NCI-H2107 treated with DMSO at 0.1 percent for 48 hours (cell line): ENCODE data around the gene NRARP.

Experiments used
- DNase-seq: peaks from one replicate; lab custom pipeline; 2025; ENCODE audit not compliant: unreplicated experiment; lab: John Stamatoyannopoulos, UW

NRARP gene

DNA sequence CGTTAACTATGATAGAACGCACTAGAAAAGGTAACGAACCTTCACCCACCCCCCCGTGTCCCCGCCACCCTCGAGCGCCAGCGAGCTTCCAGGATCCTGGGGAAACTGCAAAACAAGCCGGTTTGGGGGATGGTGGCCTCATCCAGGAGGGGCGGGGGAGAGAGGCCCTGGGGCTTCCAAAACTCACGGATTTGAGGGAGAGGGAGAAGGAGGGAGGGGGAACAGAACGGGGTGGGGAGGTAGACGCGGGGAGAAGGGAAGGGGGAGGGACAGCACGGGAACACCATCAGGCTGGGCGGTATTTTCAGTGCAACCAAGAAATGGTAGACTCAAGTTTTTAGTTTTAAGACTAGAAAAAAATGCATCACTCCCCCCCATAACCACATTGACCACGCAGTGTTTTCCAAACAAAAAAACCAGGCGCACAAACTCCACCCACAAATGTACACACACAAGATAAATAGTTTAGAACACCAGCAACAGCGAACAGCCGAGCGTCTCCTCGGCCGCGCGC is 1.4 kb downstream of the NRARP start:
- no peak for DNase-seq

DNA sequence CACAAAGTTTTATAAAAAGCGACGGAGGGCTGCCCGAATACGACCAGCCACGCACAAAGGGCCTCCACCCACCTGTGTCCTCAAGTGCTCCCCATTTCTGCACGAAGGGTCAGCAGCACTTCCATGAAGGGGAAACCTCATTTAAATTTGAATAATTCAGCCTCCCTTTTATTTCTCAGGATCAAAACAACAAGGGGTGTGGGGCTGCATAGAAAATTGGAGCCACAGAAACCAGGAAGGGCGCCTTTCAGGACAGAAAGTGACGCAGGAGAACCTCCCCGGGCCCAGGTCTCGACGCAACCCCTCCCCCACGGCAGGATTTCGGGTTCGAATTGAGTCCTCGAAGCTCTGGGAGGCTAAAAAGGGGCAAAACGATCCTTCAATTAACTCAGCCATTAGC is 2.1 kb downstream of the NRARP start:
- no peak for DNase-seq

DNA sequence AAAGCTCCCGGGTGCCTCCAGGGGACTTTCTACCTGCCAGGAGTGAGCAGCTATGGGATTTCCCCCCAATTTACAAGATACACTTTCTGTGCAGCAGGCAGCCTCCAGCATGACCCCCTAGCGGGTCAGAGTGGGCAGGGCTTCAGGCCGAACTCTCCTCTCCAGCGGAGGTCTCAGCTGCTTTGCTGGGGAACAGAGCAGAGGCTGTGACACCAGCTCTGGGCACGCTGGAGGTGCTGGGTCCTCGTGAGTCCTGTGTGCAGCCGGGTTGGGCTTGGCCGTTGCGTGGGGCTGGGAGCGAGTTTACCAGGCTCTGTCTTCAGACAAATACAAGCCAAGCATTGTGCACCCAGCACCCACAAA is 2.9 kb downstream of the NRARP start:
- DNase-seq = no peak

DNA sequence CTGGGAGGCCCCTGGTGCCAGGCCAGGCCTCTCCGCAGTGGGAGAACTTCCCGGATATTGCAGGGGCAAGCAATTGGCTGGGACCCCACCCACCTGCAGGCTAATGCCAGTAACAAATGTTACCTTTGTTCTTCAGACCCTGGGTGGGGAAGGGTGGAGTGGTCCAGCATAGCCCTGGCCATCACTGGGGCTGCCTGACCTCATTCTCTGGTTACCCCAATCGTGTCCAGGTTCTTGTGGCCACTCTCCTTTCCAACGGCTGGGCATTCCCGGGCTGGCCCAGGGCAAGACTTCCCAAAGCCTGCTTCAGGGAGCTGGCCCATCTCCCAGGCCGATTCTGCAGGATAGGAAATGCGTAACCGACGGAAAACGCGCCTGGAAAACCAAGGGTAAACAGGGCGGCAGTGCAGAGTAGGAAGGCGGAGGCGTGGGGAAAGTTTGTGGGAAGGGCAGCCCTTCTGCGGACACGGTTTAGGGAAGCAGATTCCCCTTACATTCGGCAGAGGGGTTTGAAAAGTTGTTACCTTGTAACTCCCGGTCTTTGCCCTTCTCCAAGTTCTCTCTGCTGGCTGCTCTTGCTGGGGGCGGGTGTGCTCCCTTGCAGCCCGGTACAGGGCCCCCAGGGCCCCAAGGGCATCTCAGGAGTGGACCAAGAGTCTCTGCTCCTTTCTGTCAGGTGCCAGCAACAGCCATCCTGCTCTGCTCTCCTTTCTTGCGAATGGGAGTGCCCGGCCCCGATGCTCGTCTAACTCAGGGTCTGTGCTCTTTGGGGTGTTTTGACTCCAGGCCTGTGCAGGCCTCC is 3.5 kb downstream of the NRARP start:
- no peak for DNase-seq

DNA sequence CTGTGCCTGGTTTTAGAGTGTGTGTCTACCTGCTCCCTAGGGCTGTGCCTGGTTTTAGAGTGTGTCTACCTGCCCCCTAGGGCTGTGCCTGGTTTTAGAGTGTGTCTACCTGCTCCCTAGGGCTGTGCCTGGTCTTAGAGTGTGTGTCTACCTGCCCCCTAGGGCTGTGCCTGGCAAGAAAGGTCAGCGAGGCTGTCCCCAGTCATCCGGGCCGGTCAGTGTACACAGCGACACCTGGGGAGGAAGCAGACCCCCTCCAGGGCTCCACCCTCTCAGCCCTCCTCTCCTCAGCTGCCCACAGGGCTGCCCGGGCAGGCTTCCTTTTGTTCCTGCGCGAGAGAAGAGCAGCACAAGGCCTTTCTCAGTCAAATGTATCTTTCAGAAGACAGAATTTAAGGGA is 4.1 kb downstream of the NRARP start:
- no peak for DNase-seq

DNA sequence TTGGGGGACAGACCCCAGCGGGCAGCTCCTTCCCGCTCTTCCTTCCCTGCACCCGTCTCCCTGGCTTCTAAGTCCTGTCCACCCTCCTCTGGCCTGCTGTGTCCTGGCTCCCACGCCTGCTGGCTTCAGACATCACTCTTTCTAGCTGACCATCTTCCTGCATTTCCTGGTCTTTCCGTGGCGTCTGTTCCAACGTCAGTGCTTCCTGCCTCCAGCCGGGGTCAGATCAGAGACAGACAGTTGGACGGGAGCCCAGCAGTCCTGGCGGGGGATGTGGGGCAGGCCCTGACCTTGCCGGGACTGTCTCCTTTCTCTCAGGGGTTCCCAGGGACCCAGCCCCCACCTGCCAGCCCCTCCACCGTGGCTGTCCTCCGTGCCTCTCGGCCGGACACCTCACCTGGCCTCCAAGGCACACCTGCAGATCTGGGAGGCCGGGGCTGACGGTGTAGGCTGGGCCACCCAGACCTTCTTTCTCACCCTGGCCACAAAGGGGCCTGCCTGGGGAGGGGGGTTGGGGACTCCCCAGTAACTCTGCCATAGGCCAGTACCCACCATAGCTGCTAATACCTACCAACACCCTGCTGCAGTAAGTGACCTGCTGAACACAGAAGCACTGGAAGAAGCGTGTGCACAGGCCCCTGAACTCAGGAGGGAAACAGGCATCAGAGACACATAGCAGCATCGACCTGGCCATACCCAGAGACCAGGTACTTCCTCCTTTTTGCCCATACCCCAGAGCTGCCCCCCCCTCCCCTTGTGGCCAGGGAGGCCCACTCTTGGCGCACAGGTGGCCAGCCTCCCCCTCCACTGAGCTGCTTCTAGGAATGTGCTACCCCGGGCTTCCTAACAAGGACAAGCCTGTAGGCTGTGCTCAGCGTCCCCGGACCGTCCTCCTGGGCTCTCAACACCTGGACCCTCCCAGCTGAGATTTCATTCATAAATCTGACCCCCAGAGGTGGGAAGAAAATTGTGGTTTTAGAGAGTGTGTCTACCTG is 5.1 kb downstream of the NRARP start:
- no peak for DNase-seq

DNA sequence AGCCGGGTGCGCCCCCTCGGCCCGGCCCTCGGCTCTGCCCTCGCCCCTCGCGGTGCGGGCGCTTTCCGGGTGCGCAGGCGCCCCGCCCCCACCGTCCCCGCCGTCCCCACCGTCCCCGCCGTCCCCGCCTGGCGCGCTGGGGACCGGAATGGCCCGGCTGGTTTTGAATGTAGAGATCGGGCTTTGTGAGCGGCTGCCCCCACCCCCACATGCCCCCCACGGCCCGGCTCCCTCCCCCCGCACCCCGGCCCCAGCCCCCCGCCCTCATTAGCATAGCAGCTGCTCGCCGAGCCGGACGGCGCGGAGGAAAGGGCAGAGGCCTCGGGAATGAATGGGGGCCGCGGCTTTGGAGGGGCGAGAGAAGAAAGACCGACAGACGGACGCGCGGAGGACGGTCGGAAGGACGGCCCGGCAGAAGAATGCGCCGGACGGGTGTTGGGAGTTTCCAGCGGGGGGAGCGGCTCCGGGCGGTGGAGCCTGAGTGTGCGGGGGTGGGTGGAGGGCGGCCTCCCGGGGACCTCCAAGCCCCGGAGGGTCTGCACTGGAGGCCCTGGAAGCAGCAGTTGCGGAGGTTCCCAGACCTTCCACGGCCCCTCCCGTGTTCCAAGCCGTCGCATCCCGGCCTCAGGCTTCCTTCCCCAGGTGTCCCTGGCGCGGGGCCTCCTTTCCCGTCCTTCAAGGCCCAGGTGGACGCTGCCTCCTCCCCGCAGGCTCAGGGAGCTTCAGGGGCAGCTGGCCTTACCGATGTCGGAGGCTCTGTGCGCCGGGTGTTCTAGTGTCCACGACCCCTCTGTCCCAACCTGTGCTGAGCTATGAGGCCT is 6.0 kb downstream of the NRARP start:
- no peak for DNase-seq

DNA sequence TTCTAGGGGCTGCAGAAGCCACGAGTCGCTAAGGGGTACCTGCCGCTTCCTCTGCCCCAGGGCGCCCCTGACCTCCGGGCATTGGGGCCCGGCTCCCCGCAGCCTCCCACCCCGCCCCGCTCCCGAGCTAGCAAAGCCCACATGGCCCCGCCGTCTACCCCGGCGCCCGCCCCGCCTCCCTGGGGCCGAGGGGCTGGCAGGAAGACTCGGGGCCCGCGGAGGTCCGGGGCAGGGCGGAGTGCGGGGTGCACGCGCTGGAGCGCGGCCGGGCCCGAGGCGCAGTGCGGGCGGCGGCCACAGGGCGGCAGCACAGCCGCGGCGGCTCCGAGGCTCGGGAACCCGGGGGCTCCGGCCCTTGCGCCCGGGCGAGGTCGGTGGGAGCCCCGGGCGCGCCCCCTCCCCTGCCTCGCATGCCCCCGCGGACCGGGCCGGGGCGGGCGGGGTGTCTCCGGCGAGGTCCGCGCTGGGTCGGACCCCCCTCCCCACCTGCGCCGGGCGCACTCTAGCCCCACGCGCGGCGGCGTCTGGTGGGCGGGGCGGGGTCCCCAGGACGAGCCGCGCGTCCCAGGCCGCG is 6.7 kb downstream of the NRARP start:
- DNase-seq = no peak

DNA sequence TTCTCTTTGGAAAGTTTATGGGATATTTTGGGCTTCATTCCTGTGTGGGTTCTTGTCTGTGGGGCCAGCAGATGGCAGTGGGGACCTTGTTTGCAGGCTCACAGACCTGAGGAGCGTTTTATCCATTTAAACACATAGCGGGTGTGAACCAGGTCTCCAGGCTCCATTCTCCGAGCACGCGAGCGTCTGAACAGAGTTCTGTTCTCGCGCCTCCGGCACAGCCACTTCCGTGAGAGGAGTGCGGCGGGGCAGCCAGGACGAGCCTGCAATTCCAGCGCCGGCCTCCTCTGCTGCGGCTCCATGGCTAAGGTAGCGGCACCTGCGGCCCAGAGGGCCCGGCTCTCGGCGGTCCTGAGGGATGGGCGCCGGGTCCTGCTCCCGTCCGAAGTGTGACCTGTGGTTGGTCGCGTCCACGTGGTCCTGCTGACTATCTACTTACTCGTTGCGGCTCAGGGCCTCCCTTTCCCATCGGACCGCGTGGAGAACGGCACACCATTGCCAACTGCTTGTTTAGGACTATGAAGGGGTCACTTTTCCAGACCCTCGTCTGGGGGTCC is 7.3 kb downstream of the NRARP start:
- no peak for DNase-seq

DNA sequence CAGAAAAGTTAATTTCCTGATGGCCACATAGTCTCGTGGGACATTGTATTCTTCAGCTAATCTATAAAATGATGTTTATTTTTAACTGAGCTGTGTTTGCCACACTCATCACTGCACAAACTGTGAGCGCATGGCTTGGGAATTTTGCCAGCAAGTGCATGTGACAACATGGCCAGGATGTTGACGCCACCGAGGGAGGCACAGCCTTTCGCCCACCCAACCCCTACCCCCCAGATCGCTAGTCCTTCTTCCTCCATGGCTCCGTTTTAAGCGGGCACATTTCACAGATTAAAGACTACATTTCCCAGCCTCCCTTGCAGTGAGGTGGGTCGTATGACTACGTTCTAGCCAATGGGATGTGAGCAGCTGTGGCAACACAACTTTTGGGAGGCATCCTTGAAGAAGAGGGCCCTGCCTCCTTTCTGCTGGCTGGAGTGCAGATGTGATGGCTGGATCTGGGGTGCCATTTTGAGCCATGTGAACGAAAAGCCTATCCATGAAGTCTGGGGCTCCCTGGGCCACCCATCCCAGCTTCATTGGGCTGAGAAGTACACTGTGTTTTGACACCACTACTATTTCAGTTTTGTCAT is 7.9 kb downstream of the NRARP start:
- no peak for DNase-seq

DNA sequence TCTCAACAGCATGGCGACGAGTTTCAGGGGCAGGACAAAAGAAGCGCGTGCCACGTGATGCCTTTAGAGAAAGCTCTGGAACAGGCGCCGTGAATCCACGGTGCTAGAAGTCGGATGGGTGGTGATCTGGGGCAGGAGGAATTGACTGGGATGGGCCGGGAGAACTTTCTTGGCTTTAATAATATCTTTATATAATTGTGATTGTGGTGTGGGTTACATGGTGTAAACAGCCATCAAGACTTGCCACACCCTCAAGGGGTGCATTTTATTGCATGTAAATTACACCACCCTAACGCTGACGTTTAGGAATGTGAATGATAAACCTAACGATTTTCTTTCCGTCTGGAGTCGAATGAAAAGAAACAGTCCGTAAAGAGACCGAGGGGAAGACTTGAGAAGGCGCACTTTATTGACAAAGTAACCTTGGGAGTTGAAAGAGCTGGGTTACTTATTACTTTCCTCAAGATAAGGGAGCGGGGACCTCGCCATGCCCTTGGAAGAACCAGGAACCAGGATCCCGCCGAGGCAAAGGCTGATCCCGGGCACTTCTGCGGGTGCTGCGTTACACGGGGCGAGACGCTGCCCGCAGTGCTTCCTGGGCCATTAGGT is 8.5 kb downstream of the NRARP start:
- DNase-seq = no peak

DNA sequence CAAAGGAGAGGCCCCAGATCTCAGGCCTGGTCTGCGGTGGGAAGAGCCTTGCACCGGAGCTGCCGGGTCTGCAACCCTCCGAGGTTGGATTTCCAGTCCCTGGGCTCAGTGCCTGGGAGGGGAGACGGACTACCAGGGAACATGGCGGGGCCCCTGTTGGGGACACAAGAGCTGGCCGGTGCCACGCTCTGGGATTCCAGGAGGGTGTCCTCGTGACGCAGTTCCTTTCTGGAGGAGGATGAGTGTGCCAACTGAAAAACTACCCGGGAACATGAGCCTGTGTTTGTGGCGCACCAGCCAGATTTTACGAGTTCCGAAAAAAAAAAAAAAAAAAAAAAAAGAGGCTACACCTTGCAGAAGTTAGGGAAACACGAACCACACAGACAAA is 9.0 kb downstream of the NRARP start:
- DNase-seq = no peak

DNA sequence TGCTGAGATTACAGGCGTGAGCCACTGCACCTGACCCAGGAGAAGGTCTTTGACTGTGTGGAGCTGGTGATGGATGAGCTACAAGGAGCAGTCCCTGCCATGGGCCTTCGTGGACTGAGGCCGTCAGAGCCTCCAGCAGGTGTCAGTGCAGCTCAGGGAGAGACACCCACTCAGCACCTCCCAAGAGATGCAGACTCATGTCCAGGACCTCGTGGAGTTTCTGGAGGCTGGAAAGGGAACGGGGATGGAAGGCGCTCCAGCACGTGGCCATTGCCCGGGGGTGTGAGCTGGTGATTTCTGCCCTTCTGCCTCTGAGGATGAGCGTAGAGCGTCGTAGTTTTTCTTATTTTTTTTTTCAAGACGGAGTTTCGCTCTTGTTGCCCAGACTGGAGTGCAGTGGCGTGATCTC is 15.1 kb downstream of the NRARP start:
- no peak for DNase-seq

DNA sequence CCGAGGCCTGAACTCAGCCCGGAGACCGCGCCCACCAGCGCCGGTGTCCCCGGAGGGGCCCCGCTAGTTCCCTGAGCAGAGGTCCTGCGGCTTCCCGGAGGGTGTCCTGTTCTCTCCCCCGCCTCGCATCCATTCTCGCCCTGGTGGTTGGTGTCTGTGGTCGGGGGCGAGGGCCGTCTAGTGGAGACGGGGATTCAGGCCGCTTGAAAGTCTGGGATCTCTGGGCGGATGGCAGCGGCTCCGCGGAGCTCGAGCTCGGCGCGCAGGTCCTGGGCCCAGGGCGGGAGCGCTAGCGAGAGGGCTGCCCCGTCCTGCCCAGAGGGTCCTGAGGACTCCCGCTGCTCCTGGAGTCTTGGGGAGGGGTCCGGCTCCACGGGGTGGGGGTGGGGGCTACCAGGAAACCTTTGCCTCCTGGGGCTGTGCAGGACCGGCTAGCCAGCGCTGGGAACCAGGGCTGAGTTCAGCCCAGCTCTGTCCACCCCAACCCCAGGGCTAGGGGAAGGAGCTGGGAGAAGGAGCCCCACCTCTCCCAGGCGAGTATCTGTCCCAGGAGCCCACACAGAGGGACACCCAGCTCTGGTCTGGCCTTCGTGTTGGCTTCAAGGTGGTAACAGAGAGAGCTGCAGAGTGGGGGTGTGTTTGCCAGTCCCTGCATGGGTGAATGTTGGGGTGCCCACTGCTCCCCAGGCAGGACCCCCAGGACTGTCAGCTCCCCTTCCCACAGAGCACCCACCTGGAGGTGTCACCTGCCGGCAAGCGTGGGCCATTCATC is 20.5 kb downstream of the NRARP start:
- no peak for DNase-seq

DNA sequence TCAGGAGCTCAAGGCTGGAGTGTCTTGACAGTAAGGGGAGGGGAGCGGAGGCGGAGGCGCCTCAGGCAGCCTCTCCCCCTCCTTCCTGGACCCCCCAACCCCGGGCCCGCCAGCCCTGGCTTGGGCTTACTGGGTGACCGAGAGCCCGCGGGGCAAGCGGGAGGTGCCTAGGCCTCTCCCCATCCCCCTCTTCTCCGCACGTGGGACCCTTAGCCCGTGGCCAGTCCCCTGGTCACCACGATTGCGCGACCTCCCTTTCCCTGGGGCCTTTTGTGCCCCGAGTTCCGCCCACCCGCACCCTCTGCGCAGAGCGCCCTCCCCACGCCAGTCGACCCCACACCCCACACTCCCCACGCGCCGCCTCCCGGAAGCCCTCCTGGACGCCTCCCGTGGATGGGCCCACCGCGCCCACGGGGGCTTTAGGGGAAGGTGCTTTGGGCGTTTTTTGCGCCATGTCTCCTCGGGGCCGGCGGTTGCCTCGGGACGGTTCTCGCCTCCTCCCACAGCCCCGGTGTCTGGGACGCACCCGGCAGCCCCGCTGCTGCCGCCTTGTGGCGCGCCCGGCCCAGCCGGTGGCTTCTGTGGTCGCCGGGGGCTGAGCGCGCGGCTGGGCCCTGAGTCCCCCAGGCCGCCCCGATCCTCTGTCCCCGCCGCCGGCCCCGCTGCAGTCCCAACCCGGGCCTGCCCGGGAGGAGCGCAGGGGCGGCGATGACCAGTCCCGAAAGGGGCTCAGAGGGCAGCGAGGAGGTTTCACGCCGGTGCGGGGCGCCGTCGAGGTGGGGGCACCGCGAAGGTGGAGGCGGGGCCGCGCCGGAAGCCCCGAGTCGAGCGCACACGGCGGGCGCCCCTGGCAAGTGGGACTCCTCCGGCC is 21.4 kb downstream of the NRARP start:
- DNase-seq = no peak

DNA sequence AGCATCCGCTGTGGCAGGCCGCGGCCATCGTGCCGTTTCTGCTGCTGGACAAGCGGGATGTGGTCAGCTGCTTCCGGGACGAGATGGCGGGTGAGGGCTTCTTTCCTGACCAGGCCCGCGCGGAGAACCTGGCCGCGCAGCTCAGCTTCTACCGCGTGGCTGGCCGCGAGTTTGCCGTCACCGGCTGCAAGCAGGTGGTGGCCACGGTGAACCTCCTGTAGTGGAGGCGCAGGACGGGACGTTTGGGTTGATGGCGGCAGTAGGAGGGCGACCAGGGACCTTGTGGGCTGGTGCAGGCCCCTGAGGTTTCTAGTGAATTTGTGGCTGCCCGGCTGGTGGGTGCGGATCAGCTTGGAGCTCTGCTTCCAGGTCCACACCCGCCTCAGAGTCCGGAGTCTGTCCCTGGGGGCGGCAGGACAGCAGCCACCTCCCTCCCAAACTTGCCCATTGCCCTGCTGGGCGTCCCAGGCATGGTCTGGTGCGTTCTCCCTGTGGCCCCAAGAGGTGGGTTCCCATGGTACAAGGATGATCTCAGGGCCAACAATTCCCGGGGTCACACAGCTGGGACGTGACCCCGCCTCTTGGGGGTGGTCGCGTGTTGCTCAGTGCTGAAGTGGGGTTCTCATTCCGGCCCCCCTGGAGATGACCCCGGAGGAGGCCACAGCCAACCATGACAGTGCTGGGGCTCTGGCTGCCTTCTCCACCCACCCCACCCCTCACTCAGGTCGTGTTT is 22.2 kb downstream of the NRARP start:
- DNase-seq = no peak
